ENCODE measurements around the gene NDST3. TPM values are rescaled to one million over a fixed set of nuclear protein-coding genes. Genes with fewer than 3 reads are reported as not detected.

NDST3 gene
- total RNA-seq, 1 experiment from 2014 or later = 0.04 TPM

DNA sequence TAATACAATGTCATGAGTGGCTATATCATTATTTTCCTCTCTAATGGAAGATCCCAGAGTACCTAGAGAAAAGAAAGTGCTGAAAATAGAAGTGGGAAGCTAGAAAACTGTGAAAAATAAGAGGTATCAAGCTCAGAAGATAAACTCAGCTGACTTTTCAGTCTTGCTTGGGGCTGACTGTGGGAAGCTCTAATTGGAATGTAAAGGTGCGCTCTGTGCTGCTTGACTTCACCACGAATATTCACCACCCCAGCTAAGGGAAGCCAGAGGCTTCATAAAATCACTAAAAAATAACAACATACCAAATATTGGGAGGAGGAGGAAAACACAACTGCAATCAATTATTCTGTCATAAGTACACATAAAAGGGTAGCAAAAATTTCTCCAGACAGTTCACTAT lies 25.1 kb downstream of the NDST3 start:
- no peak overlapping the region for H3K4me2 ChIP-seq (ENCODE audit: low read length)
- no peaks in the 10 kb centered on the region for H3K4me1 ChIP-seq (ENCODE audit: insufficient read depth, low read length)
- H3K27me3 ChIP-seq (ENCODE audit: low read length) = no peaks in the 10 kb centered on the region
- no peak overlapping the region for H3K27ac ChIP-seq (ENCODE audit: low read length)
- H4K20me1 ChIP-seq (ENCODE audit: low read length) = no peaks in the 10 kb centered on the region
- no peaks in the 10 kb centered on the region for H3F3A ChIP-seq (ENCODE audit: low read length, unreplicated experiment)
- H3K79me2 ChIP-seq (ENCODE audit: low read length) = no peaks in the 10 kb centered on the region
- CTCF ChIA-PET = no interaction called here
- BruUV-seq (replicated peaks) = no TSS peak
- TF ChIP-seq, protein P1, sequence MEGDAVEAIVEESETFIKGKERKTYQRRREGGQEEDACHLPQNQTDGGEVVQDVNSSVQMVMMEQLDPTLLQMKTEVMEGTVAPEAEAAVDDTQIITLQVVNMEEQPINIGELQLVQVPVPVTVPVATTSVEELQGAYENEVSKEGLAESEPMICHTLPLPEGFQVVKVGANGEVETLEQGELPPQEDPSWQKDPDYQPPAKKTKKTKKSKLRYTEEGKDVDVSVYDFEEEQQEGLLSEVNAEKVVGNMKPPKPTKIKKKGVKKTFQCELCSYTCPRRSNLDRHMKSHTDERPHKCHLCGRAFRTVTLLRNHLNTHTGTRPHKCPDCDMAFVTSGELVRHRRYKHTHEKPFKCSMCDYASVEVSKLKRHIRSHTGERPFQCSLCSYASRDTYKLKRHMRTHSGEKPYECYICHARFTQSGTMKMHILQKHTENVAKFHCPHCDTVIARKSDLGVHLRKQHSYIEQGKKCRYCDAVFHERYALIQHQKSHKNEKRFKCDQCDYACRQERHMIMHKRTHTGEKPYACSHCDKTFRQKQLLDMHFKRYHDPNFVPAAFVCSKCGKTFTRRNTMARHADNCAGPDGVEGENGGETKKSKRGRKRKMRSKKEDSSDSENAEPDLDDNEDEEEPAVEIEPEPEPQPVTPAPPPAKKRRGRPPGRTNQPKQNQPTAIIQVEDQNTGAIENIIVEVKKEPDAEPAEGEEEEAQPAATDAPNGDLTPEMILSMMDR (conservative IDR thresholded peaks at IDR 0.05; ENCODE audit: low read depth, low read length) = no peak
- no peak for TF ChIP-seq EZH2phosphoT487 (IDR thresholded peaks at IDR 0.05; ENCODE audit: borderline replicate concordance, low read length)
- no peak for TF ChIP-seq EZH2 (IDR thresholded peaks at IDR 0.05; ENCODE audit: low read length, unreplicated experiment)
- no peaks in the 10 kb centered on the region for H3K9me2 ChIP-seq (replicated peaks; ENCODE audit: low read length)
- intact Hi-C loops (cut with micrococcal nuclease) = no loop called here
- no peak overlapping the region for H3K9ac ChIP-seq (ENCODE audit: low read length)
- H3K4me3 ChIP-seq (ENCODE audit: low read length) = no peak overlapping the region
- ATAC-seq (no peak), DNase-seq (no peak)
- no peaks in the 10 kb centered on the region for H3K36me3 ChIP-seq (ENCODE audit: low read depth, low read length)
- no peak overlapping the region for H2AFZ ChIP-seq (ENCODE audit: low read length)
- no peaks in the 10 kb centered on the region for H3K9me3 ChIP-seq (ENCODE audit: low read length)
- POLR2A ChIA-PET (ENCODE audit: unreplicated experiment) = no interaction called here

DNA sequence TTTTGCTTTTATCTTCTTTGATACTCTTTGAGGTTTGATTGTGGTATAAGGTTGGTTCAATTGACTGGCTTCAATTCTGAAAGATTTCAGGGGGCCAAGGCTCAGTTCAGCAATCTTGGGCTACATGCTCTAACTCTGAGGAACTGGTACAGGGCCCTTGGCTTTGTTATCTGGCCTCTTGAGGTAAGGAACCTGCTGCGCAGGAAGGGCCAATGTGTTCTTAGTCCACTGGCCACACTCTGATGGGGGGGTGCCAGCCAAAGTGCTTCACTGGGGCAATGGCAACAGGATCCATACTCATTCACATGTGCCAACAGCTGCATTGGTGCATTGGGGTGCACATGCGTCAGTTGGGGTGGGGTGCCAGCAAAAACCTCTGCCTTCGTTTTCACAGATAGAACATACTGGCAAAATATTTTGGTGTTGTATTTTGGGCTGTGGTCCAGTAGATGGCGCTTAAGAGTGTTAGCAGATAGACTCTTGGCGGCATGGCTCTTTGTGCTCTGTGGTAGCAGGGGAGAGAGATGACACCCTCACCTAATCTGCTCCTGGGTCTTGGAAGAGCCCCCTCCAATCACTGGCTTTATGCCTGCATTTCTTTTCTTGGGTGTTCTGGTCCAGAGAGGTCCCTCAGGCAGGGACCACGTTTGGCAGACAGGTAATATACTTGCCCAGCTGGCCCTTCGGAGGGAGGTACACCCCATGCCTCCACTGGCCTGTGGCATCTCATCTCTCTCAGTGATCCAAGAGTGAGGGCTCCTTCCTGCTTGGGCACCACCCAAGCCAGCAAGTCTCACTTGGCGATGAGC lies 42.9 kb downstream of the NDST3 start:
- H3K4me1 ChIP-seq (ENCODE audit: insufficient read depth, low read length) = no peaks in the 10 kb centered on the region
- intact Hi-C loops (cut with micrococcal nuclease) = loop anchor here (1.0 to 2.0 kb wide), 2 partner anchors 147 to 194 kb away; no protein-coding TSS in a partner anchor
- POLR2A ChIA-PET (ENCODE audit: unreplicated experiment) = no interaction called here
- H3F3A ChIP-seq (ENCODE audit: low read length, unreplicated experiment) = no peaks in the 10 kb centered on the region
- CTCF ChIA-PET = no interaction called here
- no peaks in the 10 kb centered on the region for H3K9me2 ChIP-seq (replicated peaks; ENCODE audit: low read length)
- H3K27ac ChIP-seq (ENCODE audit: low read length) = no peak overlapping the region
- DNase-seq (peak; percentile 46), ATAC-seq (peak; percentile 67)
- H3K9ac ChIP-seq (ENCODE audit: low read length) = no peak overlapping the region
- H3K9me3 ChIP-seq (ENCODE audit: low read length) = no peaks in the 10 kb centered on the region
- H3K4me3 ChIP-seq (ENCODE audit: low read length) = no peak overlapping the region
- TF ChIP-seq EZH2phosphoT487 (IDR thresholded peaks at IDR 0.05; ENCODE audit: borderline replicate concordance, low read length) (no peak), EZH2 (IDR thresholded peaks at IDR 0.05; ENCODE audit: low read length, unreplicated experiment) (no peak)
- TF ChIP-seq, protein P1 (conservative IDR thresholded peaks at IDR 0.05; ENCODE audit: low read depth, low read length) = peak; percentile 61
- no peaks in the 10 kb centered on the region for H3K36me3 ChIP-seq (ENCODE audit: low read depth, low read length)
- H4K20me1 ChIP-seq (ENCODE audit: low read length) = no peaks in the 10 kb centered on the region
- no peak overlapping the region for H2AFZ ChIP-seq (ENCODE audit: low read length)
- no peaks in the 10 kb centered on the region for H3K79me2 ChIP-seq (ENCODE audit: low read length)
- no peaks in the 10 kb centered on the region for H3K27me3 ChIP-seq (ENCODE audit: low read length)
- H3K4me2 ChIP-seq (ENCODE audit: low read length) = no peak overlapping the region
- no TSS peak for BruUV-seq (replicated peaks)

DNA sequence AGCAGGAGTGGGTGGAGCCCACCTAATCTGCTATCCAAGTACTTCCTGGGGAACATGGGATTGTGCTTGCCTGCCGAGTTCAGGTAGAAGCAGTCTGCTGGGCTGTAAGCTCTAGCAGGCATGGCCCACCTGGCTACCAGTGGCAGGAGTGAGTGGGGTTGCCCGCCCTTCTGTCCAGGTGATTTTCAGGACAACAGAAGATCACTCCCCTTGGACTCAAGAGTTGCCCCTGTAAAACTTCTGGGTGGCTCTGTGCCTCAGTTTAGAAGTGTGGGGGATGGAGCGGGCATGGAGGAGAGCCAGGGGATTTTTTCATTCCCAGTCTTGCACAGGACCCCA lies 43.5 kb downstream of the NDST3 start:
- TF ChIP-seq EZH2phosphoT487 (IDR thresholded peaks at IDR 0.05; ENCODE audit: borderline replicate concordance, low read length) = no peak
- no peak for TF ChIP-seq EZH2 (IDR thresholded peaks at IDR 0.05; ENCODE audit: low read length, unreplicated experiment)
- TF ChIP-seq, protein P1 (conservative IDR thresholded peaks at IDR 0.05; ENCODE audit: low read depth, low read length) = no peak
- no peaks in the 10 kb centered on the region for H3K79me2 ChIP-seq (ENCODE audit: low read length)
- H3F3A ChIP-seq (ENCODE audit: low read length, unreplicated experiment) = no peaks in the 10 kb centered on the region
- POLR2A ChIA-PET (ENCODE audit: unreplicated experiment) = no interaction called here
- no peaks in the 10 kb centered on the region for H3K4me1 ChIP-seq (ENCODE audit: insufficient read depth, low read length)
- H2AFZ ChIP-seq (ENCODE audit: low read length) = no peak overlapping the region
- H3K4me3 ChIP-seq (ENCODE audit: low read length) = no peak overlapping the region
- H3K27me3 ChIP-seq (ENCODE audit: low read length) = no peaks in the 10 kb centered on the region
- CTCF ChIA-PET = no interaction called here
- no peaks in the 10 kb centered on the region for H3K9me3 ChIP-seq (ENCODE audit: low read length)
- H3K27ac ChIP-seq (ENCODE audit: low read length) = no peak overlapping the region
- no peaks in the 10 kb centered on the region for H3K9me2 ChIP-seq (replicated peaks; ENCODE audit: low read length)
- H4K20me1 ChIP-seq (ENCODE audit: low read length) = no peaks in the 10 kb centered on the region
- DNase-seq = no peak
- BruUV-seq (replicated peaks) = no TSS peak
- H3K36me3 ChIP-seq (ENCODE audit: low read depth, low read length) = no peaks in the 10 kb centered on the region
- no peak overlapping the region for H3K9ac ChIP-seq (ENCODE audit: low read length)
- ATAC-seq = no peak
- H3K4me2 ChIP-seq (ENCODE audit: low read length) = no peak overlapping the region
- intact Hi-C loops (cut with micrococcal nuclease) = loop anchor here (1.0 to 2.0 kb wide), 2 partner anchors 147 to 193 kb away; no protein-coding TSS in a partner anchor
